ENCODE data around the gene MRPL9. TPM values are rescaled to one million over a fixed set of nuclear protein-coding genes. Genes with fewer than 3 reads are reported as not detected.
A peak's percentile ranks its signal among the peaks of the same experiment; 100 is the strongest.

MRPL9 gene
- total RNA-seq, 2 donors from 2014 or later, result 86.3 to 98.0 TPM

DNA sequence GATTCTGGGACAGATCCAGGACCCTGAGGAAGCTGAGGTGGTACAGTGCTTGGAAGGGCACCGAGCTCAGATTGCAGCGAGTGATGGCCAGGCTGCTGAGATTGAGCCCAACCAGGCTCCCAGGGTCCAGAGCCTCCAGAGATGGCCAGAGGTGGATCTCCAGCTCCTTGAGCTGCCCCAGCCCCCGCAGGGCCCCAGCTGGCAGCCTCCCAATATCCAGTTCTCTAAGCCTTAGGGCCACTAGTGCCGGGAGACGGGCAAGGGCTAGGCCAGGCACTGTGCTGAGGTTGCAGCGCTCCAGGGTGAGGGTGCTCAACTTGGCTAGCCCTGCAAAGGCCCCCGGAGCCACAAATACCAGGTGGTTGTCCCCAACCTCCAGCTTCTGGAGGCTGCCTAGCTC lies 38.5 kb upstream of the MRPL9 start:
- H3K4me1 ChIP-seq (ENCODE audit: control insufficient read depth, insufficient read depth, low read length), result no peaks in the 10 kb centered on the region
- H3K9ac ChIP-seq (ENCODE audit: extremely low read depth, low read length, poor library complexity, severe bottlenecking), result no peak overlapping the region
- H3K4me3 ChIP-seq (ENCODE audit: low read length), result no peak overlapping the region
- H3K4me3 Mint-ChIP-seq, result no peak overlapping the region
- no peaks in the 10 kb centered on the region for H3K36me3 Mint-ChIP-seq (ENCODE audit: low read depth)
- no peaks in the 10 kb centered on the region for H3K27me3 ChIP-seq (ENCODE audit: control insufficient read depth, insufficient read depth, low read length, poor library complexity, severe bottlenecking)
- H3K4me1 Mint-ChIP-seq, result no peaks in the 10 kb centered on the region
- H3K9me3 Mint-ChIP-seq, result no peaks in the 10 kb centered on the region
- no peaks in the 10 kb centered on the region for H3K36me3 ChIP-seq (ENCODE audit: control insufficient read depth, insufficient read depth, low read length)
- no peak for DNase-seq
- 92 to 94% methylated on average over 5 to 7 of the region's 7 CpGs for WGBS, 2 experiments (ENCODE audit: insufficient coverage in 1 of 2, insufficient read length in 1 of 2)
- H3K27me3 Mint-ChIP-seq (ENCODE audit: insufficient read depth), result peaks cover 10% of the 10 kb centered on the region
- H3K27ac ChIP-seq (ENCODE audit: low read depth, low read length), result no peak overlapping the region
- TF ChIP-seq, protein P1, sequence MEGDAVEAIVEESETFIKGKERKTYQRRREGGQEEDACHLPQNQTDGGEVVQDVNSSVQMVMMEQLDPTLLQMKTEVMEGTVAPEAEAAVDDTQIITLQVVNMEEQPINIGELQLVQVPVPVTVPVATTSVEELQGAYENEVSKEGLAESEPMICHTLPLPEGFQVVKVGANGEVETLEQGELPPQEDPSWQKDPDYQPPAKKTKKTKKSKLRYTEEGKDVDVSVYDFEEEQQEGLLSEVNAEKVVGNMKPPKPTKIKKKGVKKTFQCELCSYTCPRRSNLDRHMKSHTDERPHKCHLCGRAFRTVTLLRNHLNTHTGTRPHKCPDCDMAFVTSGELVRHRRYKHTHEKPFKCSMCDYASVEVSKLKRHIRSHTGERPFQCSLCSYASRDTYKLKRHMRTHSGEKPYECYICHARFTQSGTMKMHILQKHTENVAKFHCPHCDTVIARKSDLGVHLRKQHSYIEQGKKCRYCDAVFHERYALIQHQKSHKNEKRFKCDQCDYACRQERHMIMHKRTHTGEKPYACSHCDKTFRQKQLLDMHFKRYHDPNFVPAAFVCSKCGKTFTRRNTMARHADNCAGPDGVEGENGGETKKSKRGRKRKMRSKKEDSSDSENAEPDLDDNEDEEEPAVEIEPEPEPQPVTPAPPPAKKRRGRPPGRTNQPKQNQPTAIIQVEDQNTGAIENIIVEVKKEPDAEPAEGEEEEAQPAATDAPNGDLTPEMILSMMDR (conservative IDR thresholded peaks at IDR 0.05), result no peak
- H3K27ac Mint-ChIP-seq, result no peak overlapping the region
- no peaks in the 10 kb centered on the region for H3K9me3 ChIP-seq (ENCODE audit: control insufficient read depth, low read length)

DNA sequence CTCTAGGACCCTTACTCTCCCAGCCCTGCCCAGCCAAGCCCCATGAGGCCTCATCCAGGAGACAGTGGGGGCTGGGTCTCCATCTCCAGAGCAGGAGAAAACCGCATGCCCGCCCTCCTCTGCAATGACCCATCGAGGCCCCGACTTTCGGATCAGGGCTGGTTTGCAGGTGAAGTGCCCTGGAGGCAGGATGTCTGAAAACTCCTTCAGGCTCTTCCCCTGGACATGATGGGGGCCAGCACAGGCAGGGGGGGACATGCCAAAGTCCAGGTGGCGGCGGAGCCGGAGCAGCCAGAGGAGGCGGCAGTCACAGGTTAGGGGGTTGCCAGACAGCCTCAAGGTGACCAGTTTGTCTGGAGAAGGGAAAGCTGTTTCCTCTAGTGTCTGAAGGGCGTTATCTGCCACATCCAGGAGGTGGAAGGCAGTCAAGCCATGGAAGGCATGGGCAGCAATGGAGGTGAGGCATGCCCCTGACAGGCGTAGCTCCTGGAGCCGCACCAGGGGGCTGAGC lies 38.1 kb upstream of the MRPL9 start:
- no peak overlapping the region for H3K27ac Mint-ChIP-seq
- H3K36me3 ChIP-seq (ENCODE audit: control insufficient read depth, insufficient read depth, low read length), result no peaks in the 10 kb centered on the region
- no peak overlapping the region for H3K4me3 ChIP-seq (ENCODE audit: low read length)
- TF ChIP-seq, protein P1 (conservative IDR thresholded peaks at IDR 0.05), result no peak
- WGBS, 2 experiments (ENCODE audit: insufficient coverage in 1 of 2, insufficient read length in 1 of 2), result 95 to 100% methylated on average over 5 to 12 of the region's 12 CpGs
- H3K4me3 Mint-ChIP-seq, result no peak overlapping the region
- no peak overlapping the region for H3K27ac ChIP-seq (ENCODE audit: low read depth, low read length)
- H3K9me3 Mint-ChIP-seq, result no peaks in the 10 kb centered on the region
- no peaks in the 10 kb centered on the region for H3K4me1 ChIP-seq (ENCODE audit: control insufficient read depth, insufficient read depth, low read length)
- no peaks in the 10 kb centered on the region for H3K4me1 Mint-ChIP-seq
- no peaks in the 10 kb centered on the region for H3K9me3 ChIP-seq (ENCODE audit: control insufficient read depth, low read length)
- H3K36me3 Mint-ChIP-seq (ENCODE audit: low read depth), result no peaks in the 10 kb centered on the region
- H3K27me3 Mint-ChIP-seq (ENCODE audit: insufficient read depth), result peaks cover 12% of the 10 kb centered on the region
- peak; percentile 37 for DNase-seq
- H3K27me3 ChIP-seq (ENCODE audit: control insufficient read depth, insufficient read depth, low read length, poor library complexity, severe bottlenecking), result no peaks in the 10 kb centered on the region
- no peak overlapping the region for H3K9ac ChIP-seq (ENCODE audit: extremely low read depth, low read length, poor library complexity, severe bottlenecking)

DNA sequence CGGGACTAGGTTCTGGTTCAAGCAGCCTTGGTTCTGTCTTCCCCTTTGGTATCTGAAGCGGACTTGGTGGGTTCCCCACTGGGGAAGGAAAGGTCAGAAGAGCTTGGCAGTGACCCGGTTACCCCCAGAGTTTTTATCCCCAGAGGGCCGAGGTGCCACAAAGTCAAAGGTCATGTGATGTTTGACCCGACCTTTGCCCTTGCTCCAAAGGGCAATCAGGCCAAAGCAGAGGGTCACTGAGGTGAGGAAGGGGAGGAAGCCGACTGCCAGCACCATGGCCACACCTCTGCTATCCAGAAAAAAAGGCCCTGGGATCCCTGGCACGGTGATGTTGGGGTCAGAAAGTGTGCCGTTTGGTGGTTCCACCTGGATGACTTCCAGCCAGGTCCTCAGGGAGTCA lies 37.5 kb upstream of the MRPL9 start:
- no peaks in the 10 kb centered on the region for H3K9me3 ChIP-seq (ENCODE audit: control insufficient read depth, low read length)
- no peak overlapping the region for H3K9ac ChIP-seq (ENCODE audit: extremely low read depth, low read length, poor library complexity, severe bottlenecking)
- H3K4me1 ChIP-seq (ENCODE audit: control insufficient read depth, insufficient read depth, low read length), result no peaks in the 10 kb centered on the region
- WGBS, 2 experiments (ENCODE audit: insufficient coverage in 1 of 2, insufficient read length in 1 of 2), result 91 to 92% methylated on average over 4 to 8 of the region's 8 CpGs
- TF ChIP-seq, protein P1 (conservative IDR thresholded peaks at IDR 0.05), result no peak
- peaks cover 12% of the 10 kb centered on the region for H3K27me3 Mint-ChIP-seq (ENCODE audit: insufficient read depth)
- no peaks in the 10 kb centered on the region for H3K4me1 Mint-ChIP-seq
- no peaks in the 10 kb centered on the region for H3K9me3 Mint-ChIP-seq
- H3K36me3 Mint-ChIP-seq (ENCODE audit: low read depth), result no peaks in the 10 kb centered on the region
- no peaks in the 10 kb centered on the region for H3K36me3 ChIP-seq (ENCODE audit: control insufficient read depth, insufficient read depth, low read length)
- DNase-seq, result no peak
- H3K27ac ChIP-seq (ENCODE audit: low read depth, low read length), result no peak overlapping the region
- H3K4me3 Mint-ChIP-seq, result no peak overlapping the region
- H3K4me3 ChIP-seq (ENCODE audit: low read length), result no peak overlapping the region
- H3K27me3 ChIP-seq (ENCODE audit: control insufficient read depth, insufficient read depth, low read length, poor library complexity, severe bottlenecking), result no peaks in the 10 kb centered on the region
- H3K27ac Mint-ChIP-seq, result no peak overlapping the region

All from endodermal cell (in vitro differentiated cells).